Activated T-cell treated with anti-CD3 and anti-CD28 coated beads, Interleukin-2, amount 50 U/mL, for 4 hours (primary cell): ENCODE results near the gene DIAPH1. TPM values are rescaled to one million over a fixed set of nuclear protein-coding genes. Genes with fewer than 3 reads are reported as not detected.

ENCODE experiments used
- ATAC-seq, 2 donors: fragments of 200-7000 bp; cut with Tn5 transposase; one replicate each; pipeline ENCODE4 v1.10.0; 2021
- DNase-seq: peaks from one replicate; pipeline ENCODE4 v3.0.0-alpha.2; 2020
- H3K27me3 Mint-ChIP-seq: one replicate; pipeline ENCODE4 v1.8.0; 2021; ENCODE audit warnings: low read depth, mixed read lengths
- H3K36me3 Mint-ChIP-seq: one replicate; pipeline ENCODE4 v1.8.0; 2022; ENCODE audit warnings: mixed read lengths; ENCODE audit not compliant: insufficient read depth
- H3K4me1 Mint-ChIP-seq: one replicate; pipeline ENCODE4 v1.8.0; 2021; ENCODE audit warnings: low read depth, mixed read lengths
- H3K4me3 Mint-ChIP-seq: one replicate; pipeline ENCODE4 v1.8.0; 2021; ENCODE audit warnings: mild to moderate bottlenecking, moderate library complexity, mixed read lengths
- H3K9me3 Mint-ChIP-seq: one replicate; pipeline ENCODE4 v1.8.0; 2021; ENCODE audit warnings: mixed read lengths
- total RNA-seq, 3 donors: library from RNA; stranded (reverse); gene quantifications; one replicate each; pipeline ENCODE4 v1.2.1, GENCODE V29; 2021

The DIAPH1 gene
- total RNA-seq, 3 donors from 2014 or later = 243 to 289 (median 269) TPM

DNA sequence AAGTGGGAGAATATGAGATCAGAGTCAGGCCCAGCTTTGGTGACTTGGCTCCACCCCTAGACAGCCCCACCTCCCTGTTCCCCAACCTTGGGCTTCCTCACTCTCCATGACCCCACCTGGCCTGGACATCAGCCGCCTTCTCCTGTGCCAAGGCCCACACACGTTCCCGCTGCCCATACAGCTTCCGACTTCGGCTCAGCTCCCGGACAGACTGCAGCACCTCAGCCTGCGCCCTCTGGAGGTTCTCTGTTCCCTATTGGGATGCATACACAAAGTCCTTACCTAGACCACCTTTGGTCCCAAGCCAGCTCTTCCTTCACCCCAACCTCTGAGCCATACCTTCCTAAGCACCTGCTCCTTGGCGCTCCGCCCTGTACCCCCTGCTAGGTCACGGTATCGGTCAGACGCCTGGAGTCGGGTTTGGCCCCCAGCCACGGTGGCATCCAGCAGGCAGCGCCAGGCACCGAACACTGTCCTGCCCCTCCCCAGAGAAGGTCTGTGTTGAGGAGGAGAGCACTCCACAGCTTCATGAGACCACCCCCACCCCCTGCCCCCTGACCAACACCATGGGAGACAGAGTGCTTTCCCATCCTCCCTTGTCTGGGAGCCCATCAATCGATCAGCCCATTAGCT lies 30.4 kb upstream of the DIAPH1 start:
- no peaks in the 10 kb centered on the region for H3K27me3 Mint-ChIP-seq
- ATAC-seq (no peak), DNase-seq (no peak)
- peak overlapping the region; percentile 62 for H3K4me3 Mint-ChIP-seq
- no peaks in the 10 kb centered on the region for H3K9me3 Mint-ChIP-seq
- peaks cover 36% of the 10 kb centered on the region for H3K4me1 Mint-ChIP-seq
- H3K36me3 Mint-ChIP-seq = peaks cover 20% of the 10 kb centered on the region

DNA sequence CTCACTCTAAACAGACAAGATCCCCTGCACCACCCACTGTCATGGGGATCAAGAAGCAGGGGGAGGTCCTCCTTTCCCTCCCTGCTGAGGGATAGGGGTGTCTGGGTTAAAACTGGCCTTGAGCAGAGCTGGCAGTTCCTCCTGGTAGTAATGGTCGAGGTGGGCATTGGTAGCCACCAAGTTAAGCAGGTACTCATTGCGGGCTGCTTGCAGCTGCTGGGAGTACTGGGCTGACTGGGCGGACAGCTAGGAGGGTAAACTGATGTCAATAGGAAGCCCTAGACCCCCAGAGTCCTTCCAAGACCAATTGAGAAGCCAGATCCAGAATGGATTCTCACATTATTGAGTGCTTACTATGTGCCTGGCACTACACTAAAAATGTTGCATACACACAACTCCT lies 29.1 kb upstream of the DIAPH1 start:
- Mint-ChIP-seq H3K4me3 (no peak overlapping the region), H3K36me3 (peaks cover 20% of the 10 kb centered on the region), H3K27me3 (no peaks in the 10 kb centered on the region), H3K4me1 (peaks cover 36% of the 10 kb centered on the region), H3K9me3 (no peaks in the 10 kb centered on the region)
- ATAC-seq (no peak), DNase-seq (no peak)

DNA sequence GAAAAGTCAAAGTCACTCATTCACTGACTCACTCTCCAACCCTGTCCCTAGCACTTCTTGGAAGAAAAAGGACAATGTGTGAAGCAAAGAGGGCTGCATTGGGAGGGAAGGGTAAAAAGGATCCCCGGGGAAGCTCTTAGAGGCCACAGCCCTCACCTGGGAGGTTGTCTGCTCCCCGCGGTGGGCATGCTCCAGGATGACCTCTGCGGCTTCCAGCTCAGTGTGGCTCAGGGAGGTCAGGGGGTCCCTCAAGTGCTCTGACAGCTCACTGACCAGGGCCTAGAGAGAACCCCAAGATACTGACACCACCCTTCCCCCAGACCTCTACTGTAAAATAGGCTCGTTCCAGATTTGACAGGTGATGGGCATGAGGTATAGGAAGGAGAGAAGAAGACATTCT lies 28.4 kb upstream of the DIAPH1 start:
- Mint-ChIP-seq H3K4me1 (peaks cover 30% of the 10 kb centered on the region), H3K36me3 (peaks cover 20% of the 10 kb centered on the region), H3K4me3 (no peak overlapping the region), H3K27me3 (no peaks in the 10 kb centered on the region), H3K9me3 (no peaks in the 10 kb centered on the region)
- no peak for DNase-seq
- no peak for ATAC-seq

DNA sequence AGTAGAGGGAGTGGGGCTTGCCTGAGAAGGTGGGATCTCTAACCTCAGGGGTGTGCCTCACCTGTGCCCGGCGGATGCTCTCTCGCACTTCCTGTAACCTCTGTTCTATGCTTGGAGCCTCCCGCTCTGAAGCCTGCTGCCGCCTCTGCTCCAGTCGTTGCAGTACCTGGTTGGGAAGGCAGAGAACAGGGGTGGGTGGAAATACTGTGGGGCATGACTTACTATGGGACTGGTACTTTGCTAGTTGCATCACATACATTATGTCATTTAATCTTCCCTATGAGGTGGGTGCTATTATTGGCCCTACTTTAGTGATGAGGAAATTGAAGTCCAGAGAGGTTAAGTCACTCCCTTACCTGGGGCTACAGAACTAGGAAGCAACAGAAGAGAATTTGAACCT lies 27.2 kb upstream of the DIAPH1 start:
- Mint-ChIP-seq H3K36me3 (peaks cover 21% of the 10 kb centered on the region), H3K4me1 (peaks cover 31% of the 10 kb centered on the region), H3K27me3 (no peaks in the 10 kb centered on the region), H3K4me3 (no peak overlapping the region), H3K9me3 (no peaks in the 10 kb centered on the region)
- ATAC-seq = no peak
- DNase-seq = no peak

DNA sequence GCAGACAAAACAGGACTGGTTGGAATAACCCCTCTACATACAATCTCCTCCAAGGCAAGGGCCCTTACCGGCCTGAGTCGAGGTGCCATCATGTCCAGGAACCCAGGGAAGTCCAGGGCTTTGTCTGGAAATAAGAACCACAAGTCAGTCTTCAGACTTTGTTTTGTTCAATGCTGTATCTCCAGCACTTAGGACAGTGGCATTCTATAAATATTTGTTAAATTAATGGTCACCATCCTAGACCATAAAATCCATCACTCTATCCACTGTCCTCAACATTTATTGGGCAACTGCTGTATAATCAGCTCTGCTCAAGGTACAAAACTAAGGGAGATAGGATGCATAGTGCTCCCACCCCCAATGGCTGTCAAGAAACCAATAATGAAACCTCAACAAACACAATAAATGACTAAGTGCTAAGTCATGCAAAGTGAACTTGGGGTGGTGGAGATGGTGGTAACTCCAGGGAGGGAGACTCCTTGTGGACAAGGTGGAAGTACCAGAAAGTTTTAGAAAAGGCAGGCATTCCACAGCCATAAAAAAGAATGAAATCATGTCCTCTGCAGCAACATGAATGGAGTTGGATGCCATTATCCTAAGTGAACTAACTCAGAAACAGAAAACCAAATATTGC lies 23.0 kb upstream of the DIAPH1 start:
- no peak for DNase-seq
- Mint-ChIP-seq H3K27me3 (no peaks in the 10 kb centered on the region), H3K4me3 (no peak overlapping the region), H3K36me3 (peaks cover 23% of the 10 kb centered on the region), H3K4me1 (peaks cover 19% of the 10 kb centered on the region), H3K9me3 (no peaks in the 10 kb centered on the region)
- ATAC-seq = peak; percentile 56 to 60

DNA sequence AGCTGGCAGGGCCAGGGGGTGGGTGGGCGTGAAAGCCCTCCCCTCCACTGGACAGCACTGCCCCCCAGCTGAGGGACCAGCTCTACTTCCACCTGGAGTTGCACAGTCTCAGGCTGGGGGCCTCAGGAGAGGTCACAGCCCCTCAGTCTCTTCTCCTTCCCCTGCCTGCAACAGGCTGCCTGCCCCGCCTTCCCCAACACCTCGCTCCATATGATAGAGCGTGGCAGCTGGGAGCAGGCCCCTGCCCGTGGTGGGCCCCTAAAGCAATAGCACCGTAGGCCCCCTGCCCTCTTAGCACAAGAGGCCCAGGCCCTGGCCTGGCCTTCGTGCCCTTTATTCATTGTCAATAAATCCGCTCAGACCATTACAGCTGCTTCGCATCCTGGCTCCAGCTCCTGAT lies 21.9 kb upstream of the DIAPH1 start:
- Mint-ChIP-seq H3K36me3 (peaks cover 15% of the 10 kb centered on the region), H3K9me3 (no peaks in the 10 kb centered on the region), H3K4me3 (no peak overlapping the region), H3K27me3 (peaks cover 1% of the 10 kb centered on the region), H3K4me1 (peaks cover 26% of the 10 kb centered on the region)
- DNase-seq (no peak), ATAC-seq (no peak)

DNA sequence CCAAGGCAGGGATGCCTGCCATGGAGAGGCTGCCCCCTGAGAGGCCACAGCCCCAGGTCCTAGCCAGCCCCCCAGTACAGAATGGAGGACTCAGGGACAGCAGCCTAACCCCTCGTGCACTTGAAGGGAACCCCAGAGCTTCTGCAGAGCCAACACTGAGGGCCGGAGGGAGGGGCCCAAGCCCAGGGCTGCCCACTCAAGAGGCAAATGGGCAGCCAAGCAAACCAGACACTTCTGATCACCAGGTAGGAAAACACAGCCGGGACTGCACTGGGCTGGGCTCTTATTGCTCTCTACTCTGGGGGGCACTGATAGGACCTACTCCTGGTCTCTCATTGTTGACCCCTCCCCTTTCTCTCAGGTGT lies 21.2 kb upstream of the DIAPH1 start:
- no peak for DNase-seq
- peaks cover 31% of the 10 kb centered on the region for H3K4me1 Mint-ChIP-seq
- peaks cover 1% of the 10 kb centered on the region for H3K27me3 Mint-ChIP-seq
- H3K36me3 Mint-ChIP-seq = peaks cover 11% of the 10 kb centered on the region
- H3K4me3 Mint-ChIP-seq = no peak overlapping the region
- no peaks in the 10 kb centered on the region for H3K9me3 Mint-ChIP-seq
- ATAC-seq = no peak

DNA sequence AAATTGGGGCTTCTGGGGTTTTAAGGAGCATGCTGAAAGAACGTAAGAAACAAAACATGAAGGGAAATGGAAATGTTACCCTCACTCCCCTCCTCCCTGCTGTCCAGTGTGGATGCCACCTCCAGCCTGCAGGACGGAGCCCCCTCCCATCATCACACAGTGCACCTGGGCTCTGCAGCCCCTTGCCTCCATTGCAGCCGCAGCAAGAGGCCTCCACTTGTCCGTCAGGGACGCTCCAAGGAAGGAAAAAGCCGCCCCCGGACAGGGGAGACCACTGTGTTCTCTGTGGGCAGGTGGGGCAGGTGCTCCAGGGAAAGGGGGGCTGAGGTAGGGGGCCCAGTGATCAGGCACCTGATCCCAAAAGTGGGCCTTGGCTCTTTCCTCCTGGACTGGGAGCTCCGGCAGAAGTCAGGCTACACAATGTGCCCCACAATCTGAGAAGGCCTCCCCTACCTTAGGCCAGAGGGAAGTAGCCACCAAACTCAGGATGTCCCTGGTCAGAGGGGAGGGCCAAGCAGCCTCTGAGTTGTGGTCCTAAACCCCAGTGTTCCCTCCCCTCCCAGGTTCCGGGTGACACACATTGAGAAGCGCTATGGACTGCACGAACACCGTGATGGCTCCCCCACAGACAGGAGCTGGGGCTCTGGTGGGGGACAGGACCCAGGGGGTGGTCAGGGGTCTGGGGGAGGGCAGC lies 20.7 kb upstream of the DIAPH1 start:
- Mint-ChIP-seq H3K4me1 (peaks cover 35% of the 10 kb centered on the region), H3K4me3 (no peak overlapping the region), H3K36me3 (peaks cover 7% of the 10 kb centered on the region), H3K27me3 (peaks cover 1% of the 10 kb centered on the region), H3K9me3 (no peaks in the 10 kb centered on the region)
- ATAC-seq (no peak), DNase-seq (no peak)

DNA sequence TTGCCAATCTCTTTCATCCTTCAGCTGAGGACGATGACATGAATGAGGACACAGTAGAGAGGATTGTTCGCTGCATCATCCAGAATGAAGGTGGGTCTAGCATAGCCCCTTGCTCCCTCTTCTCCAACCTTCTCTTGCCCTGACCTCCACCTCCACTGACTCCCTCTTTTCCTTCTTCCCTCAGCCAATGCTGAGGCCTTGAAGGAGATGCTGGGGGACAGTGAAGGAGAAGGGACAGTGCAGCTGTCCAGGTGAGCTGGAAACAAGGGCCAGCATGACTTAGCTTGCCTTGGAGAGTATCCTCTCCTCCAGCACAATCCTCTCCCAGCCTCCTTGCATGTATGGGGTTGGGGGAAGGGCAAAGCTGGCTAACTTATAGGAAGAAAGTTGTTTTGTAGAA lies 20.0 kb upstream of the DIAPH1 start:
- Mint-ChIP-seq H3K4me3 (peak overlapping the region; percentile 92), H3K27me3 (peaks cover 1% of the 10 kb centered on the region)

DNA sequence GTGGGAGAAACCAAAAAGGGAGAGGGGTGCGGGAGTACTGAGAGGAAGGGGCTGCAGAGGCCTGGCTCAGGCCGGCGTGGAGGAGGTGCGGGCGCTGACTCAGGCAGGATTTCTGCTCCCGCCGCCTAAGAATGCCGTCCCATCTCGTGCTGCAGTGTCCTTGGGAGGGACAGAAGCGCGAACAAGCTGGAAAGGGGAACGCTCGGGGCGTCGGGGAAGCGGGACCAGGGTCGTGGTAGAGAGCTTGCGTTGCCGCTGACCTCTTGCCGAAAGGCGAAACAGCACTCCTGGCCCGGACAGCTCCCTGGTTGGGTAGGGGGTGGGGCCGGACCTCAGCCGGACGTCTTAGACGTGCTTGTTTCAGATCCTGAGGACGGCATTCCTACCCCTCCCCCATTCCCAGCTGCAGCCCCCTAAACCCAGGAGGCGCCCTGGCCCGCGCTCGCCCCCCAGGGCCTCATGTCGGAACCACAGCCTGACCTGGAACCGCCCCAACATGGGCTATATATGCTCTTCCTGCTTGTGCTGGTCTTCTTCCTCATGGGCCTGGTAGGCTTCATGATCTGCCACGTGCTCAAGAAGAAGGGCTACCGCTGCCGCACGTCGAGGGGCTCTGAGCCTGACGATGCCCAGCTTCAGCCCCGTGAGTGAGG lies 19.1 kb upstream of the DIAPH1 start:
- Mint-ChIP-seq H3K27me3 (peaks cover 1% of the 10 kb centered on the region), H3K4me3 (peak overlapping the region; percentile 92), H3K4me1 (peaks cover 43% of the 10 kb centered on the region), H3K36me3 (peaks cover 13% of the 10 kb centered on the region), H3K9me3 (no peaks in the 10 kb centered on the region)
- peak; percentile 48 for DNase-seq
- ATAC-seq = peak; percentile 23 to 29

More for the DNA sequence above, 20.0 kb upstream of the DIAPH1 start:
- DNase-seq (no peak), ATAC-seq (no peak)
- Mint-ChIP-seq H3K9me3 (no peaks in the 10 kb centered on the region), H3K36me3 (peaks cover 10% of the 10 kb centered on the region), H3K4me1 (peaks cover 41% of the 10 kb centered on the region)

DNA sequence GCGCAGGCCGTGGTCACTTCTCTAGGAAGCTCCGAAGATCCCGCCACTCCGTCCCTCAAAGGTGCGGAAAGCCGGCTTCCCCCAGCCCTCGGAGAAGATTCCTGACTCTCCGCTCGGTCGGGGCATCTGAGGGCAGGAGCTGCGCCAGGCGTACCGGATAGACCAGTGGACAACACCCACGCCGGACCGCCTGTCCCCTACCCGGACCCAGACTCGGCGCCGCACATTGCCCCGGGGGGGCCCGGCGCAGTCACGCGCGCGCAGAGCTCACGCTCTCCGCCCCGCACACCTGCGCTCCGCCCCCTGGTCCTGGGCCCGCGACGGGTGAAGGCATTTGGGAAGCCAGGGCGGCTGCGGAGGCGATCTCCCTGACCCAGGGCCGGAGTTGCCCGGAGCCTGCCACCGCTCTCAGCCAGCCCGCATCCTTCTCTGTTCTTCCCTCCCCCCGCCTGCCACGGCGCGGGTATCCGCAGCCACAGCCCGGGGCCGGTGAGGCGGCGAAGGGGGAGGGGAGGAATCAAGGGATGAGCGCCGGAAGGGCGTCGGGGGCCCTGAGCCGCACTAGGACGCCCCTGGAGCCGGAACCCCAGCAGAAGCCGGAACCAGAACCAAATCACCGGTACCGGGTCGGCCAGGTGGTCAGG lies 18.4 kb upstream of the DIAPH1 start:
- Mint-ChIP-seq H3K27me3 (peaks cover 1% of the 10 kb centered on the region), H3K4me1 (peaks cover 46% of the 10 kb centered on the region), H3K9me3 (no peaks in the 10 kb centered on the region), H3K4me3 (peak overlapping the region; percentile 92), H3K36me3 (peaks cover 13% of the 10 kb centered on the region)
- DNase-seq (peak; percentile 41), ATAC-seq (peak; percentile 67 to 69)

DNA sequence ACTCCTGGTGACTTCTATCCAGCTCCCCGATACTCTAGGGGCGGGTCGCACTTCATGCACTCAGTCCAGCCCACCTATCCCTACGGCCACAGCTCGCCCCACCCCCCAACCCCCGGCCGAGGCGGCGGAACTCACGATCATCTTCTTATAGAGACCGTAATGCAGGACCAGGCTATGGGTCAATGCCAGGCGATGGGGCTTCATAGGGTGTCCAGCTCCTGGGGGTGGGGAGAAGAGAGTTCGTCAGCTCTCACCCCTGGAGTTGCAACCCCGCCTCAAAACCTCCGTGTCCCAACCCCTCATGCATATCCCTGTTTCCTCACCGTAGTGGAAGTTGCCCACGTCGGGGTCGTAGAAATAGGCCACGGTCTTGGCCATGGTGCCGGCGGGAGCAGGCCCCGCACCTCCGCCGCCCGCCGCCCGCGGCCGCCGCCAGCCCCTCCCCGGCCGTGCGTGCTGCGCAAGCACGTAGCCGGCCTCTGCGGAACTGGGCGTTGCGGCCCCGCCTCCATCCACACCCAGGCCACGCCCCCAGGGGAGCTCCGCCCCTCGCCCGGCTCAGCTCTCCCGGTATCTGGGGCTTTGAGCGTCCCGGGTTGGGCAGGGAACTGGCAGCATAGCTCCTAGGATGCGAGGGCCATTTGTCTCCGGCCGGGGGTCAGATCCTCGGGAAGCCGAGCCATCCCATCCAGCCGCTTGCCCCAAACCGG lies 17.8 kb upstream of the DIAPH1 start, which contains the start of the genes HDAC3 and RELL2:
Gene HDAC3, minus strand, starts transcription at position 437 of the 710 bp plus-strand sequence. Its CDS starts 59 bp downstream, at position 378.
Gene RELL2, plus strand, starts transcription at position 585 of the 710 bp plus-strand sequence. CDS start 1,229 bp downstream, outside the sequence.
- ATAC-seq (peak; percentile 83 to 88), DNase-seq (peak; percentile 96)
- Mint-ChIP-seq H3K4me3 (peak within 1 kb of the TSS; percentile 92), H3K36me3 (peaks cover 15% of the 10 kb centered on the region), H3K4me1 (peaks cover 39% of the 10 kb centered on the region), H3K27me3 (peaks cover 1% of the 10 kb centered on the region), H3K9me3 (no peaks in the 10 kb centered on the region)

DNA sequence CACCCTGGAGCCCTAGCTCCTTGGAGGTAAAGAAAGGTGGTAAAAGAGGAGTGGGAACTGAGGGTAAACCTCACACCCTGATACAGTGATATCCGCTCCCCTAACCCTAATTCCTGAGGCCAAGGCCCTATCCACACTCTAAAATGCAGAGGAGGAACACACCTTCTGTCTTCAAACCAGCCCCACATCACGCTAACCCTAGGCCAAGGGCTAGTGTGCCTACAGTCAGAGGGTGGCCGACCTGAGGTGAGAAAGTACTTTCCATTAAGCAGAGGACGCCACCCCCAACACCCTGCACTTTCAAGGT lies 17.3 kb upstream of the DIAPH1 start:
- Mint-ChIP-seq H3K9me3 (no peaks in the 10 kb centered on the region), H3K27me3 (peaks cover 1% of the 10 kb centered on the region), H3K4me3 (peak overlapping the region; percentile 92), H3K4me1 (peaks cover 35% of the 10 kb centered on the region), H3K36me3 (peaks cover 14% of the 10 kb centered on the region)
- ATAC-seq = no peak
- no peak for DNase-seq
